Loucy (cell line): Measurements from ENCODE around the gene CTSE.

ENCODE experiments used
- EZH2phosphoT487 ChIP-seq: fragments of 200-600 bp; IDR thresholded peaks from 2 replicates; pipeline ENCODE4 v1.6.1; 2018; ENCODE audit warnings: antibody characterized with exemption, mild to moderate bottlenecking, moderate library complexity, borderline replicate concordance
- TF ChIP-seq, protein P1 (sequence below): fragments of 200-600 bp; sonication (generic); conservative IDR thresholded peaks from 2 replicates; pipeline ENCODE4 v1.5.1; 2014; ENCODE audit warnings: mild to moderate bottlenecking, antibody characterized with exemption, low read length

GRCh38 chr1:205986861-205987260, 36.8 kb downstream of the CTSE start:
- TF ChIP-seq, protein P1, sequence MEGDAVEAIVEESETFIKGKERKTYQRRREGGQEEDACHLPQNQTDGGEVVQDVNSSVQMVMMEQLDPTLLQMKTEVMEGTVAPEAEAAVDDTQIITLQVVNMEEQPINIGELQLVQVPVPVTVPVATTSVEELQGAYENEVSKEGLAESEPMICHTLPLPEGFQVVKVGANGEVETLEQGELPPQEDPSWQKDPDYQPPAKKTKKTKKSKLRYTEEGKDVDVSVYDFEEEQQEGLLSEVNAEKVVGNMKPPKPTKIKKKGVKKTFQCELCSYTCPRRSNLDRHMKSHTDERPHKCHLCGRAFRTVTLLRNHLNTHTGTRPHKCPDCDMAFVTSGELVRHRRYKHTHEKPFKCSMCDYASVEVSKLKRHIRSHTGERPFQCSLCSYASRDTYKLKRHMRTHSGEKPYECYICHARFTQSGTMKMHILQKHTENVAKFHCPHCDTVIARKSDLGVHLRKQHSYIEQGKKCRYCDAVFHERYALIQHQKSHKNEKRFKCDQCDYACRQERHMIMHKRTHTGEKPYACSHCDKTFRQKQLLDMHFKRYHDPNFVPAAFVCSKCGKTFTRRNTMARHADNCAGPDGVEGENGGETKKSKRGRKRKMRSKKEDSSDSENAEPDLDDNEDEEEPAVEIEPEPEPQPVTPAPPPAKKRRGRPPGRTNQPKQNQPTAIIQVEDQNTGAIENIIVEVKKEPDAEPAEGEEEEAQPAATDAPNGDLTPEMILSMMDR: no peak
- TF ChIP-seq EZH2phosphoT487: no peak
